ENCODE results near the gene TPCN2. TPM values are rescaled to one million over a fixed set of nuclear protein-coding genes. Genes with fewer than 3 reads are reported as not detected.
A peak's percentile ranks its signal among the peaks of the same experiment; 100 is the strongest.

Gene TPCN2
- total and polyA plus RNA-seq, 2 of the 8 experiments (the other 6 are each of a cell fraction or from before 2014, with no cell fraction given), result 9.7 to 18.6 TPM

GRCh38 chr11:69133251-69133650, 84.5 kb downstream of the TPCN2 start:
- Histone ChIP-seq H3K4ac (replicated peaks; ENCODE audit: insufficient read length, low read depth, low read length) (no peak overlapping the region), H3K23ac (ENCODE audit: insufficient read length) (no peak overlapping the region), H3K9me3 (ENCODE audit: insufficient read depth in 2 of 2, low read depth in 1 of 2, low read length in 1 of 2) (peaks cover 11 to 16% of the 10 kb centered on the region in 2 experiments), H3K14ac (ENCODE audit: insufficient read length) (no peak overlapping the region), H2BK20ac (ENCODE audit: low read length) (no peak overlapping the region), H4K8ac (ENCODE audit: extremely low read depth, insufficient read depth, low read length) (no peak overlapping the region), H3K36me3 (ENCODE audit: control insufficient read depth in 2 of 4, insufficient read depth in 4 of 4, low read length in 3 of 4) (no peaks in the 10 kb centered on the region), H2AFZ (ENCODE audit: low read length) (no peak overlapping the region), H2BK12ac (ENCODE audit: low read depth, low read length) (no peak overlapping the region), H3K79me1 (ENCODE audit: low read depth, low read length) (no peaks in the 10 kb centered on the region), H3K27me3 (replicated peaks in 1 of 4; ENCODE audit: control insufficient read depth in 3 of 4, extremely low read depth in 1 of 4, insufficient read depth in 3 of 4, low read length in 3 of 4) (no peaks in the 10 kb centered on the region; a peak in 1 of 7 replicates), H2BK5ac (ENCODE audit: low read depth, low read length) (no peak overlapping the region), H3K4me1 (replicated peaks in 1 of 4; ENCODE audit: control insufficient read depth in 3 of 4, insufficient read depth in 4 of 4, low read length in 3 of 4) (peaks cover 0 to 6% (median 2%) of the 10 kb centered on the region in 4 experiments; a peak in 4 of 7 replicates), H3K4me3 (ENCODE audit: extremely low read depth in 1 of 4, insufficient read depth in 2 of 4, low read depth in 3 of 4, low read length in 4 of 4) (no peak overlapping the region), H4K91ac (replicated peaks; ENCODE audit: insufficient read length, low read length) (no peak overlapping the region), H2BK120ac (replicated peaks; ENCODE audit: low read depth, low read length) (no peak overlapping the region), H4K20me1 (replicated peaks in 1 of 2; ENCODE audit: control insufficient read depth in 1 of 2, insufficient read depth in 2 of 2, low read length in 2 of 2) (no peaks in the 10 kb centered on the region), H3K18ac (ENCODE audit: extremely low read depth, low read length) (no peak overlapping the region), H3K23me2 (ENCODE audit: low read depth, low read length) (no peaks in the 10 kb centered on the region), H3K79me2 (ENCODE audit: control insufficient read depth in 1 of 2, insufficient read depth in 2 of 2, low read length in 2 of 2) (no peaks in the 10 kb centered on the region), H3K56ac (replicated peaks; ENCODE audit: insufficient read length, low read depth, low read length) (no peak overlapping the region), H2BK15ac (ENCODE audit: low read length) (no peak overlapping the region), H3K9ac (replicated peaks in 1 of 4; ENCODE audit: extremely low read depth in 1 of 4, low read depth in 3 of 4, low read length in 3 of 4) (no peak overlapping the region), H3K4me2 (ENCODE audit: insufficient read depth in 1 of 2, low read depth in 2 of 2, low read length in 2 of 2) (no peak overlapping the region), H4K5ac (ENCODE audit: insufficient read length, low read depth, low read length) (no peak overlapping the region), H2AK5ac (ENCODE audit: low read depth, low read length) (no peak overlapping the region), H3K27ac (ENCODE audit: low read depth, low read length) (no peak overlapping the region)
- FAIRE-seq, result no peak
- TF ChIP-seq HDAC2 (IDR thresholded peaks at IDR 0.05; ENCODE audit: borderline replicate concordance in 1 of 2, low read depth in 2 of 2, low read length in 2 of 2) (peak in 1 of 2 experiments; percentile 31; a peak in 1 of 4 replicates), CREB1 (IDR thresholded peaks at IDR 0.05) (no peak), KDM1A (IDR thresholded peaks at IDR 0.05; ENCODE audit: borderline replicate concordance, low read length) (peak; percentile 73; the same call in 1 of the 2 replicates)
- DNase-seq (ENCODE audit: low read depth in 1 of 2, low spot score in 2 of 2), result no peak
- CTCF ChIA-PET (ENCODE audit: partially characterized antibody), result interaction anchor here (0.8 to 3.3 kb wide), 9 partner anchors 11 to 537 kb away, joined by 3 to 25 read pairs (median 5); partner anchors contain the start of gene SMIM38
- WGBS, 2 experiments (ENCODE audit: extremely low coverage in 1 of 2, insufficient coverage in 1 of 2, insufficient read length in 1 of 2, insufficient replicate concordance in 2 of 2, low coverage in 1 of 2, low lambda C conversion rate in 2 of 2, missing lambda C conversion rate in 1 of 2), result 95% methylated on average over 4 of the region's 4 CpGs; no CpG with 5 or more reads in 1 of the 2 experiments
- POLR2A ChIA-PET (ENCODE audit: partially characterized antibody), result interaction anchor here (3.0 kb wide), 1 partner anchor 12 kb away, joined by 13 read pairs; no protein-coding TSS in a partner anchor
